ENCODE measurements around the gene TFB2M. TPM values are rescaled to one million over a fixed set of nuclear protein-coding genes. Genes with fewer than 3 reads are reported as not detected.
A peak's percentile ranks its signal among the peaks of the same experiment; 100 is the strongest.

TFB2M gene
- total RNA-seq, 1 donor from 2014 or later = 10.5 TPM

DNA sequence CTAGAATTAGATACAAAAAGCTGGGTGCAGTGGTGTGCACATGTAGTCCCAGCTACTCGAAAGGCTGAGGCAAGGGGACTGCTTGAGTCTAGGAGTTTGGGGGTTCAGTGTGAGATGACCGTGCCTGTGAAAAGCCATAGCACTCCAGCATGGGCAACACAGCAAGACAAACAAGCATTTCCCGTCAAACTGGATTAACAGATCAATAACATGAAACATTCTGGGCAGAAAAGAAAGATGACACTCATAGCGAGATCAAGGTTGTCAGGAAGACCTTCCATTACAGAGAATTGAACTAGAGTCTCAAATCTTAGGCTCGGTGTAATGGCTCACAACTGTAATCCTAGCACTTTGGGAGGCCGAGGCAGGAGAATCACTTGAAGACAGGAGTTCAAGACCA, 14.0 kb downstream of the TFB2M start:
- no peak for DNase-seq (ENCODE audit: low spot score)

DNA sequence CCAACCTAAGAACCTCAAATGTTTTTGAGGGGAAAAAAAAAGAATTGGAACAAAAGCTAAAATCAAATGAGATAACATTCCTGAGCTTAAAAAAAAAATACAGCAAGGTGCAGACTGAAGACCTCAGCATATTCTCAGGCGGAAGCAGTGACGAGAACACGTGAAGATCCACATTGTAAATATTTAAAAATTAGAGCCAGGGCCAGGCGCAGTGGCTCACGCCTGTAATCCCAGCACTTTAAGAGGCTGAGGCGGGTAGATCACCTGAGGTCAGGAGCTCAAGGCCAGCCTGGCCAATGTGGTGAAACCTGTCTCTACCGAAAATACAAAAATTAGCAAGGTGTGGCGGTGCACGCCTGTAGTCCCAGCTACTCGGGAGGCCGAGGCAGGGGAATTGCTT, 15.7 kb downstream of the TFB2M start:
- no peak for DNase-seq (ENCODE audit: low spot score)

DNA sequence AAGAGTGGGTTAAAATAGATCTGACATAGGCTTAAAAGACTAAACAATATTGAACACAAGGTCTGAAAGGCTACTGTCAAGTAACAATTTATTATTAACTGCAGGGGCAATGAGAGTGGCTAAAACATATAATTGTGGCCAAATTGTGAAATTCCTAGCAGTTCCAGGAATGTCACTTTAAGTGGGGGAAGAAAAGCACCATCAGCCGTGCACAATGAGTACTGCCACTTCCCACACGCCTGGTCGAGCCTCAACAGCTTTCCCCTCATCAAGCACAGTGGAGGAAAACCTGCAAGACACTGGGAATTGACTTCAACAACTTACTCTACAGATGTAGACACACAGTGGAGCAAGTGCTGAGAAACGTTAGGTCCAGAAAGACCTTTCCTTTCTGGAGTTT, 16.4 kb downstream of the TFB2M start:
- no peak for DNase-seq (ENCODE audit: low spot score)

DNA sequence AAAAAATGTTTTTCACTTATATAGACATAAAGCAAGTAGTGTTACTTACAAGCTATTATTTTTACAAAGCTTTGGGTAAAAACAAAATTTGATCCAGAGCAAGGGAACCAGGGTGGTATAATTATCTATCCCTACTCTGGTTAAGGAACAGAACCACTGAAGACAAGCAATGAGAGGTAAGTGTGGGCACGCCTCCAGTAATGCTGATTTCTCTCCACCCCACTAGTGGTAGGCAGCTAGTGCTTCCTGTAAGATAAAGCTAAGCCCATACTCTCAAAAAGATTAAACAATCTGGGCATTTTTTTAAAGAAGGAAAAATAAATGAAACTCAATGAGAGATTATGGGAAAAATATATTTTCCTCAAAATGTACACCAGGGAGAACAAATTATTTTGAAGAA, 22.1 kb downstream of the TFB2M start:
- DNase-seq (ENCODE audit: low spot score) = no peak

DNA sequence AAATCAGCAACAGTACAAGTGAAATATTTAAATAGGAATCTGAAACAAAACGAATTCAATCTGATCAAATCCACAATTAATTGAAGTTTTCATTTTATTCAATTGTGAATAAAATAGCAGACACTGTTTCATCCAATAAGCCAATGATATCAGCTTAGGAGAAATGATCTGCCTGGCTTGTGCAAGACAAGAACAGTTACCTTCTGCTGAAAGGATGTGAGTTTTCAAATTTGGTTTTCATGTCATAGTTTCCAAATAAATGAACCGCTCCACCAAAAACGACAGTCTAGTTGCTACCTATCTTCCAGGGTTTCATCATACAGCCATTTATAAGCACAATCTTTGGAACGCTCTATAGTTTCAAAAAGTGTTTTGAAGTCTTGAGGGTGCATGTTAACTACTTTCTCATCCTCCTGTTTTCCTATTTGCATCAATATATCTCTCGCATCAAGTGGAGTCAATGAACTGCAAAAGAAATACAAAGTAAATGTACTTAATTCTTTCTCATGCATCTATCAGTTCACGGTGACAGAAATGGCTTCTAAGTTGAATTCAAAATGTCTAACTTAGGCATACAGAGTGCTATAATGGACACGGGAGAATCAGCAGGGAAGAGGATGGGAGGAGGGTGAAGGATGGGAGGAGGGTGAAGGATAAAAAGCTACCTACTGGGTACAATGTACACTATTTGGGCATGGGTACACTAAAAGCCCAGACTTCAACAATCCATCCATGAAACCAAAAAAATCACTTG, 25.1 kb downstream of the TFB2M start:
- DNase-seq (ENCODE audit: low spot score) = no peak

DNA sequence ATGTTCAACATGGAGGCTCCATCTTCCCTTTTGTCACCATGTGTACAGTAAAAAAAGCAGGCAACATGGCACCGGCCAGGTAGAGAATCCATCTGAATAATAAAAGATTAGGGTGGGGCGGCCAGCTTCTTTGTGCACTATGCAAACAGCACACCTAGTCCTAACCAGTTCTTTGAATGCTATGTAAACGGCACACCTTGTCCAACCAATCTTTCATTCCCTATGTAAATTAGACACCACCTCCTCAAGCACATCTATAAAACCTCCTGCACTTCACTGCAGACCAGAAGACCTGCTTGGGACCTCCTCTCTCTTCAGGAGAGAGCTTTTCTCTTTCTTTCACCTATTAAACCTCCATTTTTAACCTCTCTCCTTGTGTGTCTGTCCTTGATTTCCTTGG, 28.2 kb downstream of the TFB2M start:
- peak; percentile 19 for DNase-seq (ENCODE audit: low spot score)

DNA sequence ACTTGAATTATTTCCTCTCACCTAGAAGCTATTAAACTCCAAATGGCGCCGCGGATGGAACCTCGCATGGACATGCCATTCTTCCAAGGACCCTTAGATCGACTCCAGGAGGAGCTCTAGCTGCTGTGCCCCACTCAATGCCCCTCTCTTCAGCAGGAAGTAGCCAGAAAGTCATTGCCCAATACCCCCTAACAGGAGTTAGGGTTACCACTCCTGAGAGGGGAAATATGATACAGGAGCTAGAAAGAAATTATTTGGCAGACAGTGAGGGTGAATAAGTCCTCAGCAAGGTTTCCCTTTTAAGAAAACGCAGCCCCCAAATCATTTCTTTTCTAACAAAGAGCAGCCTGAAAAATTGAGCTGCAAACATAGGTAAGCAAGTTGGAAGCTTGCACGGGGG, 28.6 kb downstream of the TFB2M start:
- DNase-seq (ENCODE audit: low spot score) = no peak

DNA sequence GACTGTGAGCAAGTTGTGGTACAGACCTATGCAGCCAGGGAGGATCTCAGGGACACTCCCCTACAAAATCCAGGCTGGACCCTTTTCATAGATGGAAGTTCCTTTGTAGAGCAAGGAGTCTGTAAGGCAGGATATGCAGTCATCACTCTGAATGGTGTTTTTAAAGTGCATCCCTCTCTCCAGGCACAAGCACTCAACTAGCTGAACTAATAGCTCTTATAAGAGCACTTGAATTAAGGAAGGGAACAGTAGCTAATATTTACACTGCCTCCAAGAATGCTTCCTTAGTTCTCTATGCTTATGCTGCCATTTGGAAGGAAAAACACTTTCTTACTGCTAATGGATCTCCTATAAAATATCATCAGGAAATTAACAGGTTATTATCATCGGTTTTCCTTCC, 31.9 kb downstream of the TFB2M start:
- no peak for DNase-seq (ENCODE audit: low spot score)

DNA sequence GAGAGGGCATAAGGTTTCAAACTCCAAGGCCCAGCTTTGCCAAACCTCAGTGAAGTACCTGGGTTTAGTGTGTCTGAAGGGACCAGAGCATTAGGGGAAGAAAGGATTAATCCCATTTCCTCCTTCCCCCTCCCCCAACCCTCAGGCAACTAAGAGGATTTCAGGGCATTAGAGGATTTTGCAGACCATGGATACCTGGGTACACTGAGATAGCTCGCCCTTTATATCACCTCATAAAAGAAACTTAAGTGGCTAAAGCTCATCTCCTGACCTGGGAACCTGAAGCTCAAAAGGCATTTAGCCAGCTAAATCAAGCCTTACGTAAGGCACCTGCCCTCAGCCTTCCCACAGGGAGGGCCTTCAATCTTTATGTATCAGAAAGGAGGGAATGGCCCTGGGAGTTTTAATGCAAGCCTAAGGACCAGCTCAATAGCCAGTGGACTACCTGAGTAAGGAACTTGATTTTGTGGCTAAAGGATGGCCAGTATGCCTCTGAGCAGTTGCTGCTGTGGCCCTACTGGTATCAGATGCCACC, 32.6 kb downstream of the TFB2M start:
- no peak for DNase-seq (ENCODE audit: low spot score)

DNA sequence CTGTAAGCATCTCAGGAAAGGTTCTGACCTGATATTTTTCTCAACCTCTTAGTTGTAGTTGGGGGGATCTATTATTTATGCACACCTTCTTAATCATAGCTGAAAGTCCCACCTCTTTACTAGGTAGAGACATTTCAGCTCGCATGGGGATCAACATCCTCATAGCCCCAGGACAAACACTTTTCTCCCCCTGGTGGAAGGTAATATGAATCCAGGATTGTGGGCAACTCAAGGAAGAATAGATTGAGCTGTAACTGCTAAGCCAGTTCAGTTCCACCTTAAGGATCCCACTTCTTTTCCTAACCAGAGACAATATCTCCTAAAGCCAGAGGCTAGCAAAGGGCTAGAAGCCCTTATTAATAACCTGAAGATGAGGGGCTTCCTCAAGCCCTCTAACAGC, 33.5 kb downstream of the TFB2M start:
- DNase-seq (ENCODE audit: low spot score) = no peak

DNA sequence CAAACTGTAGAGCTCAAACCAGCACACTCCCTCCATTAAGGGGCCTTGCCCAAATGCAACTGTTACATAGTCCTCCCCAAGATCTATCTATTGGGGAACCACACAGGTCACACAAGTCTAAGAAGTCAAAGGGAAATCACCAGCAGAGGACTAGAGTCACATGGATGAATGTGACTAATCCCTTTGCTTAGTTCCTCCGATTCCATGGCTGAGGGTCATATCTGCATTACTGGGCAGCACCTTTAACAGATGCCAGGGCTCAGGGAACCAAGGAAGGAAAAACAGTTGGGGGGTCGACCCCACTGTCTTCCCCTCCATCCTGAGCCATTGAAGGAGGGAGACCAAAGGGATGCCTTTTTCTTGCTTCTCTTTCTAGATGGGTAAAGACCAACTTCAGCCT, 35.6 kb downstream of the TFB2M start:
- no peak for DNase-seq (ENCODE audit: low spot score)

DNA sequence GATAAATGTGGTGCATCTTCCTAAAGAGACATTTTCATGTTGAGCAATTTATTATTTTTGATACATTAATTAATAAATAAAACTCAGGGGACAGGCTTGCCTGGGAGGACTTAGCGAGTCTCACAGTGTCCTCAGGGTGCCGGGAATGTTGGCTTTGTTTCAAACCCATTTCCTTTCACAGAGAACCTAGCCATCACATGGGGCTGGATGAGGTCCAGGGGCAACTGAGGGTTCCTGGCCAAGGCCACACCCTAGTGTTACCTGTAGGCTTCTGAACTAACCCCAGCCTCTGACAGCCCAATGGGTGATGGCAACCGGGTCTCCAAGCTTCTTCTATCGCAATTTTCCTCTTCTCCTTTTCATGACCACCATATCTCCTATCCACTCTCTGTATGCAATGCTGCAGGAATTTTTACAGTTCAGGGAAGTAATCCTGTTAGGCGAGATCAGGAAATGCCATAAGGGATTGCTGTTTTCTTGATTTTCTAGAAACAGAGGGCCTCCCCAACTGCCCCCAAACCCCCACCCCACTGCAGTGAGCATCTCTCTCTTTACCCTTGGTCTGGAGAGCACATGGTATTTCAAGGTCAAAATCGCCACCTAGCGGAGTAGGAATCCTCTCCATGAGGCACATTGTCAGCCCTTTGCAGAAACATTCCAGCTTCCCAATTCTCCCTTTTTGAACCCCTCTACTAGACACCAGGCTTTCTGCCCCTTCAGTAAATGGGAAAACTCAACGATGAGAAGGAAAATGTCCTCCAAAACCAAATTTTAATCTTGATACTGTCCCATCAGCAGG, 36.9 kb downstream of the TFB2M start:
- no peak for DNase-seq (ENCODE audit: low spot score)

DNA sequence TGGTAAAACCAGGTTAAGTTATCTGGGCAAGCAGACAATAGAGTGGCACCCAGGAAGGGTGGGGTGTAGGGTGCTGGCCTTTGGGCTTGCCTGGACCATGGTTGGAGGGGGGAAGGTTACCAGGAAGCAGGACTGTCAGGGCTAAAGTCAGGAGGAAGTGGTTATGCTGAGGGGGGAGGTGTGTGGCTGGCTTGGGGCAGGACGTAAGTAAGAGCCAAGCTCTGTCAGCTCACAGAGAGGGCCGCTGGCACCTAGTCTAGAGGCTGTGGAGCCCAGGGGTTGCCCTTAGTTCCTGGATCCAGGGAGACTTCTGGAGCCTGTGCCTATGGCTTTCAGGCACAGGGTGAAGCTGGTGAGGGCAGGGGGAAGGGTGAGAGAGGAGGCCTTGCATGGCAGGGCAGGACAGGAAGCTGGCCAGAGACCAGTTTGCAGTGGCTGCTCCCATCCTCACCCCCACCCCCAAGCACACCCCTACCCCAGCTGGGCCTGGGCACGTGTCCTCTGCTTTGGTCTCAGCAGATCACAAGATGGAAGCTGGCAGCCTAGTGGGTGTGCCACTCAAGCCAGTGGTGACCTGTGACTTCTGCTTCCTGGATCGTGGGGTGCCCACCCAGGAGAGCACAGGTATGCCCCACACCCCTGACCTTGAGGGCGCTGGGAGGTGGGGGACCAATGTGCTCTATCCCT, 38.5 kb downstream of the TFB2M start:
- DNase-seq (ENCODE audit: low spot score) = no peak

DNA sequence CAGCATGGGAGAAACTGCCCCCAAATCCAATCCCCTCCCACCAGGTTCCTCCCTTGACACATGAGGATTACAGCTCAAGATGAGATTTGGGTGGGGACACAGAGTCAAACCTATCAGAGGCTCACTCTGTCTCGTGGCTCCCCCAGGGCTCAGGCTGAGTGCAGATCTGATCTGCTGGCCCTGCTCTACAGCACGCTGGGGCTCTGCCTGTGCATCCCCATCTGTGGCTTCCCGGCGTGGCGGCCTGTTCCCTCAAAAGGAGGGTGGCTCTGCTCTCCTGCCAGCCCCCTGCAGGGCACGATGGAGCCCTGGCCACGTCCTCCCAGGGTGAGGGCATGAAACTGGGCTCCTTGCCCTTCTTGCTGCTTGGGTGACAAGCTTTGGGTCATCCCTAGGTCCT, 39.1 kb downstream of the TFB2M start:
- DNase-seq (ENCODE audit: low spot score) = no peak

DNA sequence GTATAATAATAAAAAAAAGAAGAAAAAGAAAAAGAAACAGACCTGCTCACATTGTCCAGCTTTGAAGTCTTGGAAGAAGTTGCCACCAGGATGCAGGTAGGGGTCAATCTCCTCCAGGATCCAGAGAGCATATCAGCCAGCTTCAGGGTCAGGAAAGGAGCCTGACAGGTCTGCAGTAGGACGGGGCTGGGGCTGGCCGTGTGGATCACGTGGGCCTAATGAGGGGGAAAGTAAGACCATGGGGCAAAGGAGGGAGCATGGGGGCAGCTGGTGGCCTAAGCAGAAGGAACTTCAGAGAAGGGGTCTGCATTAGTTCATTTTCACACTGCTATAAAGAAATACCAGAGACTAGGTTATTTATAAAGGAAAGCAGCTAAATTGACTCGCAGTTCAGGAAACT, 39.7 kb downstream of the TFB2M start:
- no peak for DNase-seq (ENCODE audit: low spot score)

DNA sequence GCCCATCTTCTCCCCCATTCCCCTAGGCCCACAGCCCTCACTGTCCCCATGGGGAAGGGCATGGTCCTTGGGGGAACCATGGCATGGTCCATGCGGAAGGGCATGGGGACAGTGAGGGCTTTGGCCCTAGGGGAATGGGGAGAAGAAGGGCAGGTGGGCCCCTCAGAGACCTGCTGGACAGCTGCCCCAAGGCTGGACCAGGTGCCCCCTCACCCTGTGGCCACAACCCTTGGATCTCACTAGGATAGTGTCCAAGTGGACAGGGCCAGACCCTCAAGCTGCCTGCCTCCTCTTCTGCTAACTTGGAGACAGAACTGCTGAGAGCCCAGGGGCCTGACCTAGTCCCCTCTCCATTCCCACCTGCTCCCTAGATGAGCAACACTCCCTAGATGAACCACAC, 46.5 kb downstream of the TFB2M start:
- DNase-seq (ENCODE audit: low spot score) = no peak

DNA sequence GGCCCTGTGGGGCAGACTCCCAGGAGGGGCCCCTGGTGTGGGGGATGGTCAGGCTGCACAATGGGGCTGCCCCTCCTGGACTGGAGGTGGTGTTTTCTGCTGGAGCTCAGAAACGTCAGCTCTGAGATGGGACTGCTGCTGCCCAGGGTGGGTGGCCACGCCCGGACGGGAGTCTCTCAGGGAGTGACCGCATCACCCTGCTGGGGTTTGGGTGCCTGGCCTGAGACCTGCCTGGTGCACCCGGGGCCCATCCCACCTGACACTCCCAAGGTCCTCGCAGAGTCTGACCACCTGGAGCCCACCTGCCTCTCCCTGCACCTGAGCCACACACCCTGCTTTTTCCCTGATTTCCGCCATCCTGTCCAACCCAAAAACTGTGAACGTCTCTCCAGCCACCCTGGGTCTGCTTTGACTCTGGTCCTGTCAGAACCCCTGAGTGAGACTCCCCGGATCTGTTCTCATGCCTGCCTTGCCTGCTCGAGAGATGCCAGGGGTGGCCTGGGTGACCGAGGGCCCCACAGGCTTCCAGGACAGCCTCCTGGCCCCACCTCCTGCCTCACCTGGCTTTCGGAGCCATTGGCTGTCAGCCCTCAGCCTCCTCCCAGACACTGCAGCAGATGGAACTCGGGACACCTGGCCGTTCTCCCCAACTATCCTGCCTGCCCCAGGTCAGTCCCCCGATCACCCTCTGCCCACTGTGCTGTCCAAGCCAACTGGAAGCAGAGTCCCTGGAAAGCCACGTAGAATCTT, 47.4 kb downstream of the TFB2M start:
- DNase-seq (ENCODE audit: low spot score) = no peak

DNA sequence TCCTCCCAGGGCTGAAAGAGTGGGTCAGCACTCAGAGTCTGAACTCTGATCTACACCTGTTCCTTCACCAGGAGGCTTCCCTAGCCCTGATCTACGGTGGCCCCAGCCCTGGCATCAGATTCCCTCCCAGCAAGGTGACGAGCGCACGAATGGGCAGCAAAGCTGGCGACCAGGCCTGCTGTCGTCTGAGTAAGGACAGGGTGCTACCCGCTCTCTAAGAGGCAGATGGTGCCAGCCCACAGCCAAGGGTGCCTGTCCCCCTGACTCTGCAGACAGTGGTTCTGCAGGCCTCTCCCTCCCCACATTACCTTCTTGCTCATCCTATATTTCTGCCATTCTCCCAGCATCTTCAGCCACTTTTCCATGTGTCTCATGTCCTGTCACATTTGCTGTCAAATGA, 48.7 kb downstream of the TFB2M start:
- DNase-seq (ENCODE audit: low spot score) = no peak

DNA sequence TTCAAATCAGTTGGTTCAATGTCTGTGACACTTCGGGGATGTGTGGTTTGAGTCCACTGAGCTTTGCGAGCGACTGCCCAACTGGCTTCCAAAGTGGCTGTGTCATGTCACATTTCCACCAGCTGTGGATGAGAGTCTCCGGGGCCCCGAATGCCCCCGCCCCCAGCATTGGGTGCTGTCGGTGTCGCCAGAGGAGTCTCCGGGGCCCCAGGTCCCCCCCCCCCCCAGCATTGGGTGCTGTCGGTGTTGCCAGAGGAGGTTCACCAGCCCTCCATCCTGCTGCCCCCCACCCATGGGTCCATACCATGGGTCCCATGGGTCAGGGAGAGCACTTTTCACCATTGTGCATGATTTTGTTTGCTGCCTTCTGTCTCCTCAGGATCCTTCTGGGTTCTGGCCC, 49.9 kb downstream of the TFB2M start:
- no peak for DNase-seq (ENCODE audit: low spot score)

DNA sequence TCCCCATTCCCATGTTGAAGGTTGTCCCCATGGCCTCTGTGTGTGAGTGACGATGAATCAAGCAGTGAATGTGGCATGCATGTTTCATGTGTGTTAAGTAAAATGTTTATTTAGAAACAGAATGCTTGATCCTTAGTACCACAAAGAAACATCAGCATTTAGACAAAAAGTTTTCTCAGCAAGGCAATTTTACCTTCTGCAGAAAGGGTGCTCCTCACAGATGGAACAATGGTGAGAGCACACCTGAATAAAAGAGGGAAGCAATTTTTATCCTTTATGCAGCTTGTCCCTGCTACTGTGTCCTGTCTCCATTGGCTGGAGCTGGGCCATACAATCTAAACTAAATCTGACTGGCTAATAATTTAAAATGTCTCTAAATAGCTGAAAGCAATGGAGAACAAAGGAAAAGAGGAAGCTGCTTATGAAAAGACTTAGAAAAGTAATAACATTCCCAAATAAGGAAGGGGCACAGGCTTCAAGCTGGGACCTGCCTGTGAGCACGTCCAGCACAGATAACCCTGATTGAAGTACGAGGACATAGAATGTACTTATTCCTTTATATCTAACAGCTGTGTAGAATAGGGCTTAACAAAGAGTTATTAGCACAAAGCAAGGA, 50.6 kb downstream of the TFB2M start:
- no peak for DNase-seq (ENCODE audit: low spot score)

DNA sequence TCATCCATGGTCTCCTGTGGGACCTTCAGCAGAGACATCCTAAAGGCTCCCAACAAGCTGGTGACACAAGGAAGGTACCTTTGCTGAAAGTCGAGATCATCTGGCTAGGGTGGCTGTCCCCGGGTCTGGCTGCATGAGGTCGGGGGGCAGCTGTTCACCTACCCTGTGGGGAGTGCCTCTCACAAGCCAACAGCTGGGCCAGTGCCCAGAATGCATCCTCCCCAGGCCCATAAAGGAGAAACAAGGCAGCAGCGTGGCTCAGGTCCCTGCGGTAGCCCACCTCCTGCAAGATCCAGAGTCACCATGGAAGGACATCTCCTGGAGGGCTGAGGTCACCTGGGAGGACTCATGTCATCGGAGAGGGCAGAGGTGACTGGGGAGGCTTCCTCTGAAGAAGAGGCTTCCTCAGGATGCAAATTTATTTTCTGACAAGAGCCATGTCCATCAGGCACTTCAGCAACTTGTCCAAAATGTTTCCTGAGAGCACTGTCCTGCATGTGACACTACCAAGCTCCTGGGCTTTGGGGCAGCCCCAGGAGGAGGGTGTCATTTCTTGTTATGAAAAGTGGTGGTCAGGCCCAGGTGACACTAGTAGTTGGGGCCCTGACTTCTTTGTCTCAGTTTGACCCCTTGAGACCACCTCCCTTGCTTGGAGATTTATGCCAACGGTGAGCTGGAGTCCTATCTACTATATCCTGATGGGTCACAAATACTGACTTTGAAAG, 52.3 kb downstream of the TFB2M start:
- DNase-seq (ENCODE audit: low spot score) = no peak
